Activated naive CD4-positive, alpha-beta T cell treated with anti-CD3 and anti-CD28 coated beads for 36 hours (primary cell): Measurements from ENCODE around the gene SLC25A51. TPM values are rescaled to one million over a fixed set of nuclear protein-coding genes. Genes with fewer than 3 reads are reported as not detected.
"Not testable (repeated sequence)": the region's sequence is repeated elsewhere in the genome, so short reads cannot be mapped to it uniquely, and the experiment has no call there.

ENCODE experiments used
- CTCF ChIA-PET: fragments of 350-600 bp; sonication (Branson Sonifier 250); formaldehyde crosslinking; loops from one replicate; lab custom pipeline; 2021; ENCODE audit warnings: antibody characterized with exemption; lab: Charles Lee
- DNase-seq: peaks from one replicate; pipeline ENCODE4 v3.0.0-alpha.2; 2020
- H3K27ac Mint-ChIP-seq: one replicate; pipeline ENCODE4 v1.8.0; 2021; ENCODE audit warnings: mild to moderate bottlenecking, mixed read lengths
- H3K27me3 Mint-ChIP-seq: one replicate; pipeline ENCODE4 v1.8.0; 2021; ENCODE audit warnings: low read depth, mixed read lengths
- H3K36me3 Mint-ChIP-seq: one replicate; pipeline ENCODE4 v1.8.0; 2021; ENCODE audit warnings: low read depth, mixed read lengths
- H3K4me1 Mint-ChIP-seq: one replicate; pipeline ENCODE4 v1.8.0; 2021; ENCODE audit warnings: low read depth, mixed read lengths
- H3K4me3 Mint-ChIP-seq: one replicate; pipeline ENCODE4 v1.8.0; 2021; ENCODE audit warnings: mild to moderate bottlenecking, moderate library complexity, mixed read lengths
- H3K9me3 Mint-ChIP-seq: one replicate; pipeline ENCODE4 v1.8.0; 2021; ENCODE audit warnings: mixed read lengths
- intact Hi-C: fragments of 100-400 bp; cut with micrococcal nuclease; formaldehyde crosslinking; loops from one replicate; pipeline ENCODE4 v1.15.1; 2023
- total RNA-seq, 2 experiments: library from RNA; stranded (reverse); gene quantifications; one replicate each; pipeline ENCODE4 v1.2.3, GENCODE V29; 2021

SLC25A51 gene
- total RNA-seq, 2 experiments from 2014 or later, result 20.0 to 20.3 TPM

- CTCF ChIA-PET, result interaction anchor here (1.0 to 1.2 kb wide), 2 partner anchors 244 to 245 kb away, joined by 3 to 4 read pairs; no protein-coding TSS in a partner anchor
These were observed 12.1 kb upstream of the SLC25A51 start for GRCh38 chr9:37915911-37916470.

GRCh38 chr9:37914701-37915358, 10.9 kb upstream of the SLC25A51 start:
- Mint-ChIP-seq H3K4me1 (peaks cover 2% of the 10 kb centered on the region), H3K27ac (no peak overlapping the region), H3K9me3 (no peaks in the 10 kb centered on the region), H3K4me3 (no peak overlapping the region), H3K27me3 (no peaks in the 10 kb centered on the region), H3K36me3 (no peaks in the 10 kb centered on the region)
- no peak for DNase-seq
- intact Hi-C loops, result loop anchor here (10.0 kb wide), 1 partner anchor 350 kb away; no protein-coding TSS in a partner anchor
- CTCF ChIA-PET, result interaction anchor here (0.6 to 2.2 kb wide), 14 partner anchors 12 to 544 kb away, joined by 3 to 41 read pairs (median 4); no protein-coding TSS in a partner anchor

More at GRCh38 chr9:37915911-37916470, 12.1 kb upstream of the SLC25A51 start:
- intact Hi-C loops, result loop anchor here (10.0 kb wide), 1 partner anchor 349 kb away; no protein-coding TSS in a partner anchor
- H3K4me3 Mint-ChIP-seq, result no peak overlapping the region
- peaks cover 2% of the 10 kb centered on the region for H3K4me1 Mint-ChIP-seq
- no peaks in the 10 kb centered on the region for H3K9me3 Mint-ChIP-seq
- no peak overlapping the region for H3K27ac Mint-ChIP-seq
- no peak for DNase-seq
- no peaks in the 10 kb centered on the region for H3K36me3 Mint-ChIP-seq
- no peaks in the 10 kb centered on the region for H3K27me3 Mint-ChIP-seq

GRCh38 chr9:37914154-37914551, 10.2 kb upstream of the SLC25A51 start:
- CTCF ChIA-PET, result interaction anchor here (0.6 to 2.2 kb wide), 38 partner anchors 8 to 544 kb away, joined by 3 to 41 read pairs (median 4); no protein-coding TSS in a partner anchor
- no peak overlapping the region for H3K4me3 Mint-ChIP-seq
- H3K27me3 Mint-ChIP-seq, result no peaks in the 10 kb centered on the region
- no peaks in the 10 kb centered on the region for H3K9me3 Mint-ChIP-seq
- no peaks in the 10 kb centered on the region for H3K36me3 Mint-ChIP-seq
- intact Hi-C loops, result loop anchor here (10.0 kb wide), 1 partner anchor 351 kb away; no protein-coding TSS in a partner anchor
- no peak overlapping the region for H3K27ac Mint-ChIP-seq
- H3K4me1 Mint-ChIP-seq, result peaks cover 2% of the 10 kb centered on the region
- no peak for DNase-seq

DNA sequence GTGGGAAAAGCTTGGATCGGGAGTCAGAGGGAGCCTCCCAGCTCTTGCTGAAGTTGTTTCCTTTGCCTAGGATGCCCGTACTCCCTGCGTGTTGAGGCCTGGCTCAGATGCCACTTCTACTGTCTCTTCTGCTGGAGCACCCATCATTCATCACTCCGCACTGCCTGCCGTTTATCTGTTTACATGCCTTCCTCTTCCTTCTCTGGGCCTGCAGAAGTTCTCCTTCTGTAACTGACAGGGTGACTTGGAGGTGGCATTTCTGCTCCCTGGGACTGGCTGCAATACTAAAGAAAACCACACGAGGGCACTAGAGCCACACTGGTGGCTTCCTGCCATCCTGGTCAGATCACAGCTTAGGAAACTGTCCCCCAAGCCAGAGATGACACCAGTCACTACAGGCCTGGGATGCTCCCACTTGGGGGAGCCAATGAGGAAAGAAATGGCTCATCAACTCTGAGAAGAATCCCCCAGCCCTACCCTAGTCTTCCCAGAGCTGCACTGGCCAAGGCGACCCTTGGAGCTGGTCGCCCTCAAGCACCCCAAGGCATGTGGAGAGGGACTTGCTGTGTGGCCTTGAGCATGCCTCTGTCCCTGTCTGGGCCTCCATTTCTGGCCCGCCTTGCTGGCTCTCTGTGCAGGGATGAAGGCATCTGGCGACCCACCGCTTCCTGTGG, 9.7 kb upstream of the SLC25A51 start:
- Mint-ChIP-seq H3K4me1 (peaks cover 2% of the 10 kb centered on the region), H3K27ac (no peak overlapping the region), H3K36me3 (no peaks in the 10 kb centered on the region), H3K9me3 (no peaks in the 10 kb centered on the region), H3K27me3 (no peaks in the 10 kb centered on the region), H3K4me3 (no peak overlapping the region)
- DNase-seq, result peak; percentile 89
- intact Hi-C loops, result loop anchor here (1.0 to 10.0 kb wide), 7 partner anchors 156 to 520 kb away; partner anchors contain the start of gene SHB
- CTCF ChIA-PET, result interaction anchor here (0.6 to 2.2 kb wide), 43 partner anchors 8 to 545 kb away, joined by 3 to 41 read pairs (median 4); partner anchors contain the start of gene SHB

- H3K9me3 Mint-ChIP-seq, result no peaks in the 10 kb centered on the region
- DNase-seq, result no peak
- CTCF ChIA-PET, result interaction anchor here (0.7 to 1.8 kb wide), 5 partner anchors 9 to 249 kb away, joined by 3 to 9 read pairs (median 4); partner anchors contain the start of gene SHB
- peaks cover 2% of the 10 kb centered on the region for H3K4me1 Mint-ChIP-seq
- no peak overlapping the region for H3K4me3 Mint-ChIP-seq
- no peaks in the 10 kb centered on the region for H3K36me3 Mint-ChIP-seq
- no peak overlapping the region for H3K27ac Mint-ChIP-seq
- intact Hi-C loops, result loop anchor here (10.0 kb wide), 1 partner anchor 354 kb away; no protein-coding TSS in a partner anchor
- no peaks in the 10 kb centered on the region for H3K27me3 Mint-ChIP-seq
These were observed 7.3 kb upstream of the SLC25A51 start for GRCh38 chr9:37911271-37911681.

DNA sequence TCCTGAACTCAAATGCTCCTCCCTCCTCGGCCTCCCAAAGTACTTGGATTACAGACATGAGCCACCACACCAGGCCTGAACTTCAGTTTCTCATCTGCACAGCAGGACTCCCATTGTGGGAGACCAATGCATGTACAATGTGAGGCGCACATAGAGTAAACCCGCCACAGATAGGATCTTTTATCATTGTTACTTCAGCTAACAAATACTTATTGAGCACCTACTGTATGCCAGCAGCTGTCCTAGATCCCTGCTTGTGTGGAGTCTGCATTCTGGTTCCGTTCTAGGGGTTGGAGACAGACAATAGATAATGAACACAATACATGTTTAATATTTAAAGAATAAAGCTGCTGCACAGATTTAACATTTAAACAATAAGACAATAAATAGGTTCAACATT, 6.3 kb upstream of the SLC25A51 start:
- Mint-ChIP-seq H3K36me3 (no peaks in the 10 kb centered on the region), H3K27me3 (no peaks in the 10 kb centered on the region), H3K4me1 (peaks cover 3% of the 10 kb centered on the region), H3K4me3 (no peak overlapping the region), H3K27ac (no peak overlapping the region), H3K9me3 (no peaks in the 10 kb centered on the region)
- intact Hi-C loops, result loop anchor here (10.0 kb wide), 1 partner anchor 355 kb away; no protein-coding TSS in a partner anchor
- no peak for DNase-seq
- CTCF ChIA-PET, result no interaction called here

DNA sequence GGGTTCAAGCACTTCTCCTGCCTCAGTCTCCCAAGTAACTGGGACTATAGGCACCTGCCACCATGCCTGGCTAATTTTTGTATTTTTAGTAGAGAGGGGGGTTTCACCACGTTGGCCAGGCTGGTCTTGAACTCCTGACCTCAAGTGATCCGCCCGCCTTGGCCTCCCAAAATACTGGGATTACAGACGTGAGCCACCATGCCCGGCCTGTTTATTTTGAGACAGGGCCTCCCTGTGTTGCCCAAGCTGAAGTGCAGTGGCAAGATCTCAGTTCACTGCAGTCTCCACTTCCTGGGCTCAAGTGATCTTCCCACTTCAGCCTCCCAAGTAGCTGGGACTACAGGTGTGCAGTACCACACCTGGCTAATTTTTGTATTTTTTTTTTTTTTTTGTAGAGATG, 5.9 kb upstream of the SLC25A51 start:
- H3K9me3 Mint-ChIP-seq, CTCF ChIA-PET, H3K27me3 Mint-ChIP-seq, H3K4me3 Mint-ChIP-seq, H3K36me3 Mint-ChIP-seq, H3K27ac Mint-ChIP-seq, H3K4me1 Mint-ChIP-seq, DNase-seq: not testable (repeated sequence)
- intact Hi-C loops, result loop anchor here (10.0 kb wide), 1 partner anchor 355 kb away; no protein-coding TSS in a partner anchor

DNA sequence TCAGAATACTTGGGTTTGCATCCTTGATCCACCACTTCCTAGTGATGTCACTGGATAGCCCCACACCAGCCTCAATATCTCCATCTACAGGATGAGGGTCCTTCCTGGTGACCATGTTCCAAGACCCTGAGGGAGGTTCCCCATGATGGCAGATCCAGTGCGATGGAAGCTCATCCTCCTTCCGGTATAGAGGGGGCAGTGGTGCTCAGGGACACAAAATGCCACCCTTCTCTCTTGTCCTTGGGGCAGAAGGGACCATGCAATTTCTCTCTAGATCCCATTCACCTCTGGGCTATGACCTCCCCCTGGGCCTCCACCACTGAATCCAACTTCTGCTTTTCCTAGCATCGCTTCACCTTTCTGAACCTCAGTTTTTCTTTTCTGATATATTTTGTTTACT, 5.4 kb upstream of the SLC25A51 start:
- peaks cover 8% of the 10 kb centered on the region for H3K4me1 Mint-ChIP-seq
- no peak for DNase-seq
- H3K27me3 Mint-ChIP-seq, result no peaks in the 10 kb centered on the region
- H3K27ac Mint-ChIP-seq, result no peak overlapping the region
- intact Hi-C loops, result no loop called here
- H3K36me3 Mint-ChIP-seq, result no peaks in the 10 kb centered on the region
- no peaks in the 10 kb centered on the region for H3K9me3 Mint-ChIP-seq
- no peak overlapping the region for H3K4me3 Mint-ChIP-seq
- CTCF ChIA-PET, result interaction anchor here (1.6 kb wide), 1 partner anchor 251 kb away, joined by 8 read pairs; no protein-coding TSS in a partner anchor

DNA sequence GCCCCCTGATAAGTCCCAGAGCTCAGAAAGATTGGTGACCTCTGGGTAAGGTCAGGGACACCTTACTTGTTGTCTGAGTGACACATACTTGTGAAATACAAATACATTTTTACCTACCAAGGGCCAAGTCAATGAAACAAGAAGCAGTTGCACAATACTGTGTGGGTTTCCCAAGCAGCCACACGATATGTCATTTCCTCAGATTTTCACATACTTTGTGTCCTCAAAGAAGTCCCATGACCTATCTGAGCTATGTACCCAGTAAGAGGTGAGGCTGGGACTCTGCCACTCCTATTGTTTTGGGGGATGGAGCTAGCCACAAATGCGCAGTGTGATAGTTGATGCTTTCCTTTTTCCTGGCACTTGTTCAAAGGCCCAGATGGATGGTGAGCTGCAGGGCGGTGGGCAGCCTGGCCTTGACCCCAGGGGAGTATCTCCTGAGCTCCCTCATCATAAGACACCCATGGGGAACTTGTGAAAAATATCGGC, 4.8 kb upstream of the SLC25A51 start:
- no peaks in the 10 kb centered on the region for H3K36me3 Mint-ChIP-seq
- intact Hi-C loops, result no loop called here
- H3K27ac Mint-ChIP-seq, result no peak overlapping the region
- H3K4me1 Mint-ChIP-seq, result peaks cover 9% of the 10 kb centered on the region
- CTCF ChIA-PET, result interaction anchor here (1.4 to 1.6 kb wide), 2 partner anchors 164 to 251 kb away, joined by 3 to 8 read pairs; no protein-coding TSS in a partner anchor
- no peak overlapping the region for H3K4me3 Mint-ChIP-seq
- no peak for DNase-seq
- no peaks in the 10 kb centered on the region for H3K27me3 Mint-ChIP-seq
- no peaks in the 10 kb centered on the region for H3K9me3 Mint-ChIP-seq

GRCh38 chr9:37908283-37908682, 4.4 kb upstream of the SLC25A51 start:
- Mint-ChIP-seq H3K4me3 (no peak overlapping the region), H3K36me3 (no peaks in the 10 kb centered on the region), H3K9me3 (no peaks in the 10 kb centered on the region), H3K27ac (no peak overlapping the region), H3K27me3 (no peaks in the 10 kb centered on the region), H3K4me1 (peaks cover 7% of the 10 kb centered on the region)
- CTCF ChIA-PET, result interaction anchor here (1.4 to 1.6 kb wide), 2 partner anchors 163 to 252 kb away, joined by 3 to 8 read pairs; no protein-coding TSS in a partner anchor
- intact Hi-C loops, result no loop called here
- no peak for DNase-seq

DNA sequence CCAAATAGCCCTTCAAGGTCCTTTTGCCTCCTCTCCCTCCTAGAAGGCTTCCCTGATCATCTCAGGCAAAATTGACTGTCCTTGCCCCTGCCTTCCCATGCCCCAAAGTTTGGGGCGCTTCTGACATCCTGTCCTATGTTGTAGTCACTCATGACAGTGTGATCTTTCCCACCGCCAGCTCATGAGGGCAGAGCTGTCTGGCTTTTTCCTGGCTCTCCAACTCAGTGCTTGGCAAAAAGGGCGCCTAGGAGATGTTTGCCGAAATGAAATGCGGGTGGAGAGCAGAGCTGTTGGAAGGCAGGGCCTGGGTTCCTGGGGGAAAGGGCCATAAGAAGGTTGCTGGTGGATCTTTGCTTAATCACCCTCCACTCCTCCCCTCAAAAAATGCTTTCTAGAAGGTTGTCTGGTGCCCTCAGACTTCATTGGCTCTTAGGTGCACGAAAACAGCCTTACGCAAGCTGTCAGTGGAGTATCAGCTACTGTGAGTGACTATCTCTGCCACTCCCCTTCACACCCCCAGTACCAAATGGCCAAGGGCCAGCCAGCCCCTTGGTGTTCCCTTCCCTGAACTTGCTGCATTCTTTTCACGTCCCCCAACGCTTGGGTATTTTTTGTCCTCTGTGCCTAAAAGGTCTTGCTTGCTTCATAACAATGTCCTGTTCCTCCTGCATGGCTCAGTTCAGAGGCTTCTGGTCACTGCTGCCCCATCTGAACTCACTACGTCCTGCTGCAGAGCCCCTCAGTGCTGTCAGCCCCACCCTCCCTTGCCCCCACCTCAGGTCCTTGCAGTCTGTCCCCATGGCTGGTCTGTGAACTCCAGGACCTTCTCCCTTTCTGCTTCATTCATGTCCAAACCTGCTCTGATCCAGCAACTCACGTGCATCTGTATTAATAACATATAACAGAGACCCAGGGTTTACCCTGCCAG, 2.6 kb upstream of the SLC25A51 start:
- Mint-ChIP-seq H3K4me3 (no peak overlapping the region), H3K9me3 (no peaks in the 10 kb centered on the region), H3K36me3 (no peaks in the 10 kb centered on the region), H3K27ac (no peak overlapping the region), H3K27me3 (no peaks in the 10 kb centered on the region), H3K4me1 (peaks cover 16% of the 10 kb centered on the region)
- no peak for DNase-seq
- CTCF ChIA-PET, result no interaction called here
- intact Hi-C loops, result no loop called here
